NCI-H146 (cell line): Measurements from ENCODE around the gene ZNF513.
"Not testable (repeated sequence)": the region's sequence is repeated elsewhere in the genome, so short reads cannot be mapped to it uniquely, and the experiment has no call there.

Experiments
- DNase-seq: peaks from one replicate; lab custom pipeline; 2025; lab: John Stamatoyannopoulos, UW

The ZNF513 gene, protein sequence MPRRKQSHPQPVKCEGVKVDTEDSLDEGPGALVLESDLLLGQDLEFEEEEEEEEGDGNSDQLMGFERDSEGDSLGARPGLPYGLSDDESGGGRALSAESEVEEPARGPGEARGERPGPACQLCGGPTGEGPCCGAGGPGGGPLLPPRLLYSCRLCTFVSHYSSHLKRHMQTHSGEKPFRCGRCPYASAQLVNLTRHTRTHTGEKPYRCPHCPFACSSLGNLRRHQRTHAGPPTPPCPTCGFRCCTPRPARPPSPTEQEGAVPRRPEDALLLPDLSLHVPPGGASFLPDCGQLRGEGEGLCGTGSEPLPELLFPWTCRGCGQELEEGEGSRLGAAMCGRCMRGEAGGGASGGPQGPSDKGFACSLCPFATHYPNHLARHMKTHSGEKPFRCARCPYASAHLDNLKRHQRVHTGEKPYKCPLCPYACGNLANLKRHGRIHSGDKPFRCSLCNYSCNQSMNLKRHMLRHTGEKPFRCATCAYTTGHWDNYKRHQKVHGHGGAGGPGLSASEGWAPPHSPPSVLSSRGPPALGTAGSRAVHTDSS

DNA sequence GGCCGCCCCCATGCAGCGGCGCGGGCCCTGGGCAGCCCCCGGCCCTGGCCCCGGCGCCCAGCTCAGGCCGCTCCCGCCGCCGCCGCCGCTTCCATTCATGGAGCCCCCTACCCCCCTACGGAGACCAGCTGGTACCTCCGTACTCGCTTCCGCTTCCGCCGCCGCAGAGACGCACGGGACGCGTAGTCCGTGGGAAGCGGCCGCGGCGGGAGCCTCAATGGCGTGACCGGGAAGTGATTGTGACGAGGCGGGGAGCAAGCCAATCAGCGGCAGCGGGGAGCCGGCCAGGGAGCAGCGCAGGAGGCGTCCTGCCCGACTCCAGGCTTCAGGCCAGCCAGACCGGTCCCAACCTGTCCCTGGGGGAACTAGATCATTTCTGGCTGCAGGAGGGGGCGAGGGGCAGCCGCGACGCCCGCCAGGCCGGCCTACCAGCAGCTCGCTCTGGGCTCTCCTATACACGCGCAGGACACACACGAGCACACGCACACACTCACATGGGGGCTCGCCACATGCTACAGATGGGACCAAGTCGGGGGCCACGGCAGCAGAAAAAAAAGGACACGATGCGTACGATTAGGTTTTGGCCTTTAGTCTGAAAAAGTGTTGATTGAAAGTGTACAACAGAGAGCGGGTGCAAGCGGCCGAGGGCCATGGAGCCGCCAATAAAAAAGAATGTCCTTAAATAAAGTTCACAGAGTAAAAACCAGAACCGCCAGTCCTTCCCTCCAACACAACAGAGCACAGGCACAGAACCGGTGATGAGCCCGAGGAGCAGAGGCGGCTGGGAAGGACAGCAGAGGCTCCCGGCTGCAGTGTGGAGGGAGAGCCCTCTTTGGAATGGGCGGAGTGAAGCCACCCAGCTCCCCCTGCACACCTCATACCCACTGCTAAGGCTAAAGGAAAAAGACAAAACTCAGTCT lies at the start of gene ZNF513:
TSS of gene ZNF513 (minus strand) at position 109 of the 920 bp plus-strand sequence. CDS start 208 bp downstream, outside the sequence.
- peak; percentile 91 for DNase-seq

DNA sequence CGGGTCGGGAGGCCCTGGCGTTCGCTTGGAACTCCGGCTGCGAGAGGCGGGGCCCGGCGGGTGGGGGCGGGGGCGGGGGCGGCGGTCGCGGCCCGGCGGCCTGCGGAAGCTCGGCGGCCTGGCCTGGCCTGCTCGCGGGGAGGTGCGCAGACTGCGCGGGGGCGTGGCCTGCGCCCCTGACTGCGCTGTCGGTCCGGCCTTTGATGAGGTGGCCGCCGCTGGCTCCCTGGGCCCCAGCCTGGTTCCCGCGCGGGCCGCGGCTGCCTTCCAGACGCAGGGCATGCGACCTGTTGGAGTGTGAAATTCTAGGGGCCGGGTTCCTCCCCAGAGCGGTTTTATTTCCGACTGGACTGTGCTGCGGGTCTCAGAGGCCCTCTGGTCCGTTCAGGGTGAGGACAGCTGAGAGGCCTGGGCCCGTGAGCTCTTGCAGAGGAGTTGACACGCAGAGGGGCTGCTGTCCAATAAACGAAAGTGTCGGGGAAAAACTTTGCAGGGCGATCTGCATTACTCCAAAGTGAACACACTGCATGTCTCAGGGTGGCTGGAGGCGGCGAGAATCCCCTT lies 48.5 kb upstream of the ZNF513 start:
- DNase-seq: peak; percentile 85

DNA sequence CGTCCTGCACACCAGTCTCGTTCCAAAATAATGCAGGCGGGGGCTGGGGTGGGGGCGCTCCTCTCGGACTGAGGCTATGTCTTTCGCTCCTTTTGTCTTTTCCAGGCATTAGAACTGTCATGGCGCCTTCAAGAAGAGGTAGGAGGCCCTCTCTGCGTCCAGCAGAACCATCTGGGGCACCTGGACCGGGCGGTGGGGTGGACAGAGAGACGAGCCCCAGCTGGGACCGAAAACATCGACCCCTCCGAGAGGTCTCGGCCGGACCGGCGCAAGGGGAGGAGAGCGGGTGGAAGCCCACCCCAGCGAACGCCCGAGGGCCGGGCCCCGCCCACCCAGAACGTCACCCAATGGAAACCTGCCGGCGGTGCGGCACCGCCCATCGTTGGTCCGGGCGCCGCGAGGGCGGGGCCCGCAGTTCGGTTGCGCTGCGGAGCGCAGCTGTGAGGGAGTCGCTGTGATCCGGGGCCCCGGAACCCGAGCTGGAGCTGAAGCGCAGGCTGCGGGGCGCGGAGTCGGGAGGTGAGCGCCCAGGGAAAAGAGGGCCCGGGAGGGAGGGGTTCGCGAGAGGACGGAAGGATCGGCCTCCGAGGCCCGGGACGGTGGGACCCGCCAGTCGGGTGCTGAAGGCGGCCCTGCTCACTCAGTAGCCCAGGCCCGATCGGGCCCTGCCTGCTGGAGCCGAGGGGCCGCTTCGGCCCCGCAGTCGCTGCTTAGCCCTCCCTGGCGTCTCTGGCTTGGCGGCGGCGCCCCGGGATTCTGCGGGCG lies 47.9 kb upstream of the ZNF513 start, which contains the start of gene NRBP1:
TSS of gene NRBP1 (plus strand) at position 419 of the 765 bp plus-strand sequence. CDS start 4,643 bp downstream, outside the sequence.
- peak; percentile 95 for DNase-seq

DNA sequence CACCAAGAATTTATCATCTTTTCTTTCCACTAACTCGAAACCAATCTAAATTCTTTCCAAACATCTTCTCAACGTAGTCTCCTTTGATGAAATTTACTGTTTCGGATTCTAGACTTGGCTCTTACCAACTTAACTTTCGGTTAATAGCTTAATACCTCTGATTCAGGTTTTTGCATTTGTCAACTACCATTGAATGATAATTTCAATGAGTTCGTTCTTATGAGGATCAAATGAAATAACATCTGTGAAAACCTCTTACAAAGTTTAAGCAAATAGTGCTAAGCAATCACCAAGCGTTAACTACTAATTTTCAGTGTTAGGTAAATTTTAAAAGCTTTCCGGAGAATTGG lies 47.3 kb upstream of the ZNF513 start:
- no peak for DNase-seq

DNA sequence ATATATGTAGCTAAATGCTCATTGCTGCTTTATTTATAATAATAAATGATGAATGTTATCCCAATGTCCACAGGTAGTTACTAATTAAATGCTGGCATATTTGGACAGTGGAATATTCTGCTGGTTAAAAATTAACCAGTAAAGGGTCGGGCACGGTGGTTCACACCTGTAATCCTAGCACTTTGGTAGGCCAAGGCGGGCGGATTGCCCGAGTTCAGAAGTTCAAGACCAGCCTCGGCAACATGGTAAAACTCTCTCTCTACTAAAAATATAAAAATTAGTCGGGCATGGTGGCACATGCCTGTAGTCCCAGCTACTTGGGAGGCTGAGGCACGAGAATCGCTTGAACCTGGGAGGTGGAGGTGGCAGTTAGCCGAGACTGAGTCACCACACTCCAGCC lies 44.5 kb upstream of the ZNF513 start:
- not testable (repeated sequence) for DNase-seq

DNA sequence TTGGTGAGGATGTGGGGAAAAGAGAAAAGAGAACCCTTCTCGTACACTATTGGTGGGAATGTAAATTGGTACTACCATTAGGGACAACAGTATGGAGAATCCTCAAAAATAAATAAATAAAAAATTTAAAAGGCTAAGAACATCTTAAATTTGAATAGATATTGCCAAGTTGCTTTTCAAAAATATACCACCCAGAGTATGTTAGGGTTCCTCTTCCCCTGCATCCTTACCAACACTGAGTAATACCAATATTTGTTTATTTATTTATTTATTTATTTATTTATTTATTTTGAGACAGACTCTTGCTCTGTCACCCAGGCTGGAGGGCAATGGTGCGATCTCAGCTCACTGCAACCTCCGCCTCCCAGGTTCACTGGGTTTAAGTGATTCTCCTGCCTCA lies 42.4 kb upstream of the ZNF513 start:
- DNase-seq: no peak

DNA sequence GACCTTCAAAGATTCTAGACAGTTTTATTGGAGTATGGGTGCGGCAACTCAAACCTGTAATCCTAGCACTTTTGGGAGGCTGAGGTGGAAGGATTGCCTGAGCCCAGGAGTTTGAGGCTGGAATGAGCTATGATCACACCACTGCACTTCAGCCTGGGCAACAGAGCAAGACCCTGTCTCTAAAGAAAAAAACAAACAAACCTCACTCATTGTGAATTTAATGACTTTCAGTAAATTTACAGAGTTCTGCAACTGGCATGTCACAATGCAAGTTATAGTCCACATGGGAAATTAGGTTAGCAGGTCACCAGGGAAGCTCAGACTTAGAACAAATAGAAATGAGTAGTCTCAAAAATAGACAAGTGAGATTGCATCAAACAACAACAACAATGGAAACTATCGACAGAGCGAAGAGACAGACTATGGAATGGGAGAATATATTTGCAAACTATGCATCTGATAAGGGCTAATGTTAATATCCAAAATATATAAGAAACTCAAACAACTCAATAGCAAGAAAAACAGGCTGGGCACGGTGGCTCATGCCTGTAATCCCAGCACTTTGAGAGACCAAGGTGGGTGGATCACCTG lies 41.2 kb upstream of the ZNF513 start:
- no peak for DNase-seq

DNA sequence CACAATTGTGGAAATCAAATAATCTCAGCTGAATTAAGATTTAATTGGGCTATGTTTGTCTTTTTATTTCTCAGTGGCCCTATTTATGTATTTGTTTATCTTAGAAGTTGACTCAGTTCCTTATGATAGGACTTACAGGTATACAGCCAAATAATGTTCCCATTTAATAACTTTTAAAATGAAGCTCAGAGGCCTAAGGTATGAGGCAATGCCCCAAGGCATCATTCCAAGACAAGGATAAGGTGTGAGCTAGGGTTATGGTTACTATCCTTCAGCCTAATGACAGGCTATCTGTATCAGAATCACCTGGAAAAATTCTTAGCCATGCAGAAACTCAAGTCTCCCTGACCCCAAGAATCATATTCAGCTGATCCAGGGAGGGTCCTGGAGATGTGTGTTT lies 40.5 kb upstream of the ZNF513 start:
- DNase-seq: no peak

DNA sequence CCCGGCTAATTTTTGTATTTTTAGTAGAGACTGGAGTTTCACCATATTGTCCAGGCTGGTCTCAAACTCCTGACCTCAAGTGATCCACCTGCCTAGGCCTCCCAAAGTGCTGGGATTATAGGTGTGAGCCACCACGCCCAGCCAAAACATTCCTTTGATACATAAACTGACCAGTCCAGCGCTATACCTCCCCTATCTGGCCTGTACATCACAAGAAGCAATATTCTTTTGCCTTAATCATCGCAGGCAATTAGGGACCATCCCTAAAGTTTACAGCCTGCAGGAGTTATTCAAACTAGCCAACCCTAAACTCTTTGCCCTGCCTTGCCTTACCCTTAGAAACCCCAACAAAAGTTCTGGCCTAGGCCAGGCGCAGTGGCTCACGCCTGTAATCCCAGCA lies 35.6 kb upstream of the ZNF513 start:
- no peak for DNase-seq

DNA sequence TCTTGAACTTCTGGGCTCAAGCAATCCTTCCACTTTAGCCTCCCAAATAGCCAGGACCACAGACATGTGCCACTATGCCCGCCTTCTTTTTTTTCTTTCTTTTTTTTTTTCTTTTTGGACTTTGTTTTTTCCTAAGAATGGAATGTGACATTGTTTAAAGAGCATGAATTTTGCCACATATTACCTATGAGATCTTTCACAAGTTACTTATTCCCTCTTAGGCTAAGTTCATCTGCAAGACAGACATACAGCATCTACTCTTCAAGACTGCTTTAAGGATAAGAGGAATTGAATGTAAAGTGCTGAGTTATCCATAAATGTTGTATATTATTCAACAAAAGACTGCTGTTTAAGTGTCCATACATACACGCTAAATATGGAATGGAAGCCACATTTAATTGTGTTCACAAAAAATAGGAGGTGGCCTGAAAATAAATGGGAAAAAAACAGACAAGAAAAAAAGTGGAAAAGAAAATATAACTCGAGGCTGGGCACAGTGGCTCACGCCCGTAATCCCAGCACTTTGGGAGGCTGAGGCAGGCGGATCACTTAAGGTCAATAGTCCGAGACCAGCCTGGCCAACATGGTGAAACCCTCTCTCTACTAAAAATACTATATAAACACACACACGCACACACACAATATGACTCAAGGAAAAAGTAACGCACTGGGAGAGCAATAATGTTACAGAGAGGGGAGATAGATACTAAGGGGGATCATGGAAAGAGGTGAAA lies 32.1 kb upstream of the ZNF513 start:
- DNase-seq: no peak

DNA sequence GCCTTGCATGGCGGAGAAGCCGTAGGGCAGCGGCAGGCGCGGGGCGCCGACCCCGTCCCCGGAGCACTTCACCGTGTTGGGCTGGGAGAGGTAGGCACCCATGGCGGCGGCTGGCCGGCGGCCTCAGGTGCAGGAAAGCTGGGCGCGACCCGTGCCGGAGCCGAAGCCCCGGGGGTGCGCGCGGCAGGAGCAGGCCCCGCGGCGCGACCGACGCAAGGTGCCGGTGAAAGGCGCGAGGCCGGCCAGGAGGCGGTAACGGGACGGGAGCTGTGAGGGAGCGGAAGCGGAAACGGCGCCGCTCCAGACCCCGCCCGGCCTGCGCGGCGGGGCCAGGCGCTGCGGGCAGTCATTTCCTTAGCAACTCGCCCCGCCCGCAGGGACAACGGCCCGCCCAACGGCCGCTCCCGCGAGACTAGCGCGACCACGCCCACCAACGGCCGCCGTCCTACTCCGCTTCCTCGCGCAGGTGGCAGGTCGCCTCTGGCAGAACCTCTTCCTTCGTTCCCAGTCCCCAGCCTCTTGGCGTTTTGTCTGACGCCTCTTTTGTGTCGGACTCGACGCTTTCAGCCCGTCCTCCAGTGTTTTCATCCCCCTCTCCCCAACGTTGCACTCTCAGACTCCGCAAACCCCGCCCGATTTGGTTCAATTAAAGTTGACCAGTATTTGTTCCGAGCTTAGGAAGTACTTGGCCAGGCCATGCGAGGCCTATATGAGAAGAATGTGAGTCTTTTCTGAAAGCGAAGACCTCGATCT lies 29.0 kb upstream of the ZNF513 start, which contains the start of gene PPM1G:
TSS of gene PPM1G (minus strand) at position 271 of the 753 bp plus-strand sequence. CDS start at position 102, 169 bp downstream.
- DNase-seq: peak; percentile 96

DNA sequence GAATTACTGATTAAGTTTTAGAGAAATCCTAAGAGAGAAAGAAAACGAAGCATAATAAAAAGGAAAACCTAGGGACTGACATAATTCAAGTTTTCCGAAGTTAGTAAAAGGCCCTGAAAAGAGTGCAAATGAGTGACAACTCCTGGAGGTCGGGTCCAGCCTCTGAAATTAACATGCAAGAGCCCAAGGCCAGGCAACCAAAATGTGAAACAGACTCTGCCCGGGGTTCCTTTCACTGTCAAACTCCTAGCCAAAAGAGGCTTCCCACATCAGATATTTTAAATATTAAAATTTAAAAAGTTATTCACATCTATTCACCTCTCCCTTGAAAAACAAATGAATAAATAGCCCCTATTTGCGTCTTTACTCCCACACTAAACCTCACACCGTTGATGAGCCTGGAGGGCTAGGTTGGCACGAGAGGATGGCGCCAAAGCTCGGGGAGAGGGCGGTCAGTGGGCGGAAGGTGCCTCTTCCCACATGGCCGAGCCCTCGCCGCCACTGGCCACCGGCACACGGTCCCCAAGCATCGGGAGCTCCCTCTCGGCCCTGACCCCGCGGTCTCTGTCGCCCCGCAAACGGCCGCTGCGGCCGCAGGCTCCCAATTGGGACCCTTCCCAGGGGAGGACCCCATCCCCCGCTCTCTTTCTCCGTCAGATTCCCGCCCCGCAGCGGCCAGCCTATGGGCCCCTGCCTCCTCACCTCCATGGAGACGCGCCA lies 28.2 kb upstream of the ZNF513 start:
- peak; percentile 57 for DNase-seq

DNA sequence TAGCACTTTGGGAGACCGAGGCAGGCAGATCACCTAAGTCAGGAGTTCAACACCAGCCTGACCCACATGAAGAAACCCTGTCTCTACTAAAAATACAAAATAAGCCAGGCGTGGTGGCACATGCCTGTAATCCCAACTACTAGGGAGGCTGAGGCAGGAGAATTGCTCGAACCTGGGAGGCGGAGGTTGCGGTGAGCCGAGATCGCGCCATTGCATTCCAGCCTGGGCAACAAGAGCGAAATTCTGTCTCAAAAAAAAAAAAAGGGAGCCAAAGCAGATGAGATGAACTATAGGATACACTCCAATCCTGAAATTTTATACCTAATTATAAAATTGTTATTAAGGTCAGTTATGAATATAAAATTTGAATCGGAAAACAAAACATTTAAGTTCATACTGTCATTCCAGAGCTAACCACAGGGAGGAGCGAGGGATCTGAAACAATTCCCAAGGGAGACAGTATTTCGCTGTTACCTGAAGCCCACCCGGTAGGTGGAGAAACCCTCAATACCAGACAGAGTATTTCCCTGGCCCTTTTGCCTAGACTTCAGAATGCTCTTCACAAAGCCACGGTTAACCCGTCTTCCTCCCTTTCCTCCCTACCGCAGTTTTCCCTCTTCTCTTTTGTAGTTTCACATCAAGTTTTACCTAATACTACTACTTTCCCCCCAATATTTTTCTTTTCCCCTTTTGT lies 27.4 kb upstream of the ZNF513 start:
- peak; percentile 65 for DNase-seq

DNA sequence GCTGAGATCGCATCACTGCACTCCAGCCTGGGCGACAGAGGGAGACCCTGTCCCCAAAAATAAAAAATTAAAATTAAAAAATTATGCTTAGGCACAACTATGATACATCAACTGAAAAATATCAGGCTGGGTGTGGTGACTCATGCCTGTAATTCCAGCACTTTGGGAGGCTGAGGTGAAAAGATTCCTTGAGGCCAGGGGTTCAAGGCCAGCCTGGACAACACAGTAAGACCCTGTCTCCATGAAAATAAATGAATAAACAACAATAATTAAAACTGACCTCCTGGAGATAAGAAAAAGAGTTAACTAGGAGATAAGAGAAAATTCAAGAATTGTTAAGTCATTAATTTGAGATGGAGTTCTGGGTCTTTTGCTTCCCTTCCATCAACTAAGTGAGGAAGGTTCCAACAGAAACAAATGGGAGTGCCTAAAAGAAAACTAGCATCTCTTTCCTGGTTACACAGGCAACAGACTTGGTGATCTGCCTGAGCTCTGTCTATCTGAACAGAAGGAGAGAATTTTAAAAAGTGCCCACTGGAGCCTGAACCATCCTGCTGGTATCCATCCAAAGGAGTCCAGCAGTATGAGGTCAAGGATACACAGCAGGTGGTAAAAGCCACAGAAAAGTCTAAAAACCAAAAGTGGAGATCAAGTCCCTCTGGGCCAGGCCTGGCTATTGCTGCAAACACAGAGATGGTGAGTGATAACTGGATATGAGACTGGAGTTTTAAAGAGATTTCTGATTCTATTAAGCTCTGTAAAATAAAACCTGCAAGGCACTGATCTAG lies 20.0 kb upstream of the ZNF513 start:
- no peak for DNase-seq

DNA sequence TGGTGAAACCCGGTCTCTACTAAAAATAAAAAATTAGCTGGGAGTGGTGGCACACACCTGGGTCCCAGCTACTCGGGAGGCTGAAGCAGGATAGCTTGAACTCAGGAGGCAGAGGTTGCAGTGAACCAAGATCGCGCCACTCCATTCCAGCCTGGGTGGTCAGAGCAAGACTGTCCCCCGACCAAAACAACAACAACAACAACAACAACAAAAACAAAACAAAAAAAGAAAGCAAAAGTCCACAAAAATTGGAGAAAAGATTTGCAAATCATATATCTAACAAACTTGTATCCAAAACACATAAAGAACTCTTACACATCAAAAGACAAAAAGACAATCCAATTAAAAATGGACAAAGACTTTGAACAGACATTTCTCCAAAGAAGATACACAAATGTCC lies 18.4 kb upstream of the ZNF513 start:
- DNase-seq: no peak

DNA sequence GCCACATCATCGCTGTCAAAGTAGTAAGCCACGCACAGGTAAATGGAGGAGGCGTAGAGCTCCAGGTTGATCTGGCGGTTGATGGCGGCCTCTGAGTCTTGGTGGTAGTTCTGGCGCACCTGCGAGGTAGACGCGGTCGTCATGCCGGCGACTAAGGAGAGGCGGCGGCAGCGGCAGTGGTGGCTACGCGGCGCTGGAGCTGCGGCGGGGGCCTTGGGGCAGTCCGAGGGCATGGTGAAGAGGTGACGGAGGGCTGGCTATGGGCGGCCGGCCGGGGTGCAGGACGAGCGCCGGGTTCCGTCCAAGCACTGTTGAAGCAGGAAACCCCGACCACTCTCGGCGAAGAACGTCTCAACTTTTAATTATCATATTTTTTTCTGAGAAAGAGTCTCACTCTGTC lies 12.7 kb upstream of the ZNF513 start:
- no peak for DNase-seq
